22Rv1 (cell line): ENCODE results near the gene SLC12A8.

Source experiments
- CTCF ChIP-seq: fragments of 450-650 bp; IDR thresholded peaks from 2 replicates; pipeline ENCODE4 v1.5.1; 2017; ENCODE audit warnings: mild to moderate bottlenecking
- ZFX ChIP-seq: fragments of 450-650 bp; IDR thresholded peaks from 2 replicates; pipeline ENCODE4 v1.6.1; 2017; ENCODE audit warnings: antibody characterized with exemption, borderline replicate concordance

GRCh38 chr3:125132815-125133214 is 79.7 kb downstream of the SLC12A8 start:
- no peak for TF ChIP-seq CTCF
- TF ChIP-seq ZFX, result no peak
